IPS DF 19.7 (cell line): Measurements from ENCODE around the gene MORN3.
"Not testable (repeated sequence)": the region's sequence is repeated elsewhere in the genome, so short reads cannot be mapped to it uniquely, and the experiment has no call there.

Source experiments
- DNase-seq: peaks from one replicate; pipeline ENCODE4 v3.0.0-alpha.2; 2013; ENCODE audit warnings: low read depth, low spot score

MORN3 gene

DNA sequence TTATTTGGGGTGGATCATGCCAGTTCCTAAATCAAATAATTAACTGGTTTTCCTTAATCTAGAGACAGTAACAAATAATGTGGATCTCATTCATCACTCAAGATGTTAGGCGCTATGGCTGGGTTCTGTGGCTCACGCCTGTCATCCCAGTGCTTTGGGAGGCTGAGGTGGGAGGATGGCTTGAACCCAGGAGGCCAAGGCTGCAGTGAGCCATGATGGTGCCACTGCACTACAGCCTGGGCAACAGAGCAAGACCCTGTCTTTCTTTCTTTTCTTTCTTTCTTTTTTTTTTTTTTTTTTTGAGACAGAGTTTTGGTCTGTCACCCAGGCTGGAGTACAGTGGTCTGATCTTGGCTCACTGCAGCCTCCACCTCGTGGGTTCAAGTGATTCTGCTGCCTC, 23.3 kb upstream of the MORN3 start:
- DNase-seq = not testable (repeated sequence)

DNA sequence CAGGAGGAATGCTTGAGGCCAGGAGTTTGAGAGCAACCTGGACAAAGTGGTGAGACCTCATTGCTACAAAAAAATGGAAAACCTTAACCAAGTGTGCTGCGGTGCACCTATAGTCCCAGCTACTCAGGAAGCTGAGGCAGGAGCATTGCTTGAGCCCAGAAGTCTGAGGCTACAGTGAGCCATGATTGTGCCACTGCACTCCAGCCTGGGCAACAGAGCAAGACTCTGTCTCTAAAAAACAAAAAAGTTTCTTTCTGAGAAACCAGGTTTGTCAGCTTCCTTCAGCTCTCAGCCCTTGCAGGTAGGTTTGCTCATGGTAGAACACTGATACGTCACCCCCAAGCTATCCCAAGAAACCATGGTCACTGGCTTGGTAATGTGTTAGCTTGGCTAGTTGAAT, 20.0 kb upstream of the MORN3 start:
- DNase-seq = no peak

DNA sequence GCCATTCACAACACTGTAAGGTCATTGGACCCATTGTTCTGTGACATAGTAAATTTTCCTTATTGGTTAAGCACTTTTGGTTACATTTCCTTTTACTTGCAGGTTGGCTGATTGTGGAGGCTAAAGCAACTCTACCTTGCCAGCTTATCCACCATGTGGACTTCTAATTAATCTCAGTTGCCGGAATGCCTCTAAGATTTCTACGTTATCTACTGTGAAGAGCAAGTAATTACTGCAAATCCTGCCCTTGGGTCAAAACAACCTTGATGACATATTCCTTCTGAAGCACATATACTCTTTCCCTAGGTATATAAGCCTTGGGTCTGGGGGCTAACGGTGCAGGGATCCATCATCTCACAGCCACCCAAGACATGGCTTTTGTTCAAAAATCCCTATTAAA, 19.5 kb upstream of the MORN3 start:
- DNase-seq = no peak

DNA sequence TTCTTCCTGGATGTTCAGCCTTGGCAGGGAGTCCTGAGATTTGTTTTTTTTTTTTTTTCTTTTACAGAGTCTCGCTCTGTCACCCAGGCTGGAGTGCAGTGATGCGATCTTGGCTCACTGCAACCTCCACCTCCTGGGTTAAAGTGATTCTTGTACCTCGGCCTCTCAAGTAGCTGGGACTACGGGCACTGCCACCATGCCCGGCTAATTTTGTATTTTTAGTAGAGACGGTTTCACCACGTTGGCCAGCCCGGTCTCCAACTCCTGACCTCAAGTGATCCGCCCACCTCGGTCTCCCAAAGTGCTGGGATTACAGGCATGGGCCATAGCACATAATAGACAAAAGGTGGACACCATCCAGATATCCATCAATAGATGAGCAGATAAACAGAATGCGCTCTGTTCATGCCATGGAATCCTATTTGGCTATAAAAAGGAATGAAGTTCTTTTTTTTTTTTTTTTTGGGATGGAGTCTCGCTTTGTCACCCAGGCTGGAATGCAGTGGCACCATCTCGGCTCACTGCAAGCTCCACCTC, 10.3 kb upstream of the MORN3 start:
- DNase-seq = not testable (repeated sequence)

DNA sequence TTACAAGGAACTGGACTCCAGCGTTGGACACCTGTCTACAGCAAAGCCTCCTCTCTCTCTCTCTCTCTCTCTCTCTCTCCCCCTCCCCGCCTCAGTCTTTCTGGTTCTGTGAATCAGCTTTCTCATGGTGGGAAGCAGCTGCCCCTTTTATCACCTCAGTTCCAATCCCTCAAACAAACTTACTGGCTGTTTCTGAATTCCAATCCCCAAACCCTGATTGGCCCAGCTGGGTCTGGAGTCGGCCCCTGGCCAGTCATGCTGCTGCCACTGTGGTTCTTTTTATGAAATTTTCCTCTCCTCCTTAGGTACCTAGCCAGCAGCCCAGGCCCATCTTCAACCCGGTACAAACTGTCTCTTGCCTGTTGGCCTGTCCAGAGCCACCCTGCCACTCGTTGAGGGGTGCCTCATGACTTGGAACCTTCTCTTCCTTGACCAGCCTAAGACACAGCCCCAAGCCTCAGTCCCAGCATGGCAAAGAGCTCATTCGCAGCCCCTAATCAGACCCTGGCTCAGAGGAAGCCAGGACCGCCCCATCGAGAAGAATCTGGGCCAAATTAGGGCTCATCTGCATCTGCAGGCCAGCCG, 9.4 kb upstream of the MORN3 start:
- DNase-seq = no peak

DNA sequence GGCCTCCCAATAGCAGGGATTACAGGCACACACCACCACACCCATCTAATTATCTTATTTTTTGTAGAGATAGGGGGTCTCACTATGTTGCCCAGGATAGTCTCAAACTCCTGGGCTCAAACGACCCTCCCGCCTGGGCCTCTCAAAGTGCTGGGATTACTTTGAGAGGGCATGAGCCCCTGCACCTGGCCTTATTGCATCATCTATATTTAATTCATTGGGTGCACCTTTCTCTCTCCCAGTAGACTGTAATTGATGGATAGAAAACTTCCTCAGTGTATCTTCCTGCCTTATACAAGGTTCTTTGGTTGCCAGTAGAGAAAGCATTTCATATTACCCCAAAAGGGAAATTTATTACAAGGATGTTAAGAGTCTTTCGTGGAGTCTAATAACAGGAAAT, 8.9 kb upstream of the MORN3 start:
- DNase-seq = no peak

DNA sequence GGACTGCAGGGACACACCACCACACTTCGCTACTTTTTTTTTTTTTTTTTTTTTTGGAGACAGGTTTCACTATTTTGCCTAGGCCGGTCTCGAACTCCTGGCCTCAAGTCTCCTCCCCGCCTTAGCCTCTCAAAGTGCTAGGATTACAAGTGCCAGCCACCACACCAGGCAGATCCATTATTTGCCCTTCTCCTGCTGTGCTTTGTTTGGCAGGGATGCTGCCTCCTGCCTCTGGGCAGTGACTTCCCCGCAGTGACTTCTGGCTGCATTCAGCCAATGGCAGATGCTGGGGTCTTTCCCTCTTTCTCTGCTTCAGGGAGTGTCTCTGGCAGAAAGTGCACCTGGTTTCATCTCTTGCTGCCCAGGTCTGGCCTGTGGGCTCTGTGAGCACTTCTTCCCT, 6.7 kb upstream of the MORN3 start:
- DNase-seq = no peak

DNA sequence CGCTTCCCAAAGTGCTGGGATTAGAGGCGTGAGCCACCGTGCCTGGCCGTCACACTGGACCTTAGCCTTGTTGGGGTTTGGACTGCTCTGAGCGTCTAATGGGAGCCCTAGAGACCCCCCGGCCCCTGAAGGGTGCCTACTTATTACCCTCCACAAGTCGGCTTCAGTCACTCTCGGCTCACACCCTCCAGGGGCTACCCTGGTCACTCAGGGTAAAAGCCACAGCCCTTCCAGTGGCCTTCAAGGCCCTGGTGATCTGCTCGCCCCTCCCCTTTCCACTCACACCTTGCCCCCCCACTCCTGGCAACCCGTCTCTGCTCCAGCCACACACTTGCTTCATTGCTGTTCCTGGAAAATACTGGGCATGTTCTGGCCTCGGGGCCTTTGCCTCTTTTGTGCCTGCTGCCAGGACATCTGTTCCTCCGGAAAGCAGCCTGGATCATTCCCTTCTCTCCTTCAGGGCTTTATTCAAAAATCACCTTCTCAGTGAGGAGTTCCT, 3.6 kb upstream of the MORN3 start:
- DNase-seq = no peak

DNA sequence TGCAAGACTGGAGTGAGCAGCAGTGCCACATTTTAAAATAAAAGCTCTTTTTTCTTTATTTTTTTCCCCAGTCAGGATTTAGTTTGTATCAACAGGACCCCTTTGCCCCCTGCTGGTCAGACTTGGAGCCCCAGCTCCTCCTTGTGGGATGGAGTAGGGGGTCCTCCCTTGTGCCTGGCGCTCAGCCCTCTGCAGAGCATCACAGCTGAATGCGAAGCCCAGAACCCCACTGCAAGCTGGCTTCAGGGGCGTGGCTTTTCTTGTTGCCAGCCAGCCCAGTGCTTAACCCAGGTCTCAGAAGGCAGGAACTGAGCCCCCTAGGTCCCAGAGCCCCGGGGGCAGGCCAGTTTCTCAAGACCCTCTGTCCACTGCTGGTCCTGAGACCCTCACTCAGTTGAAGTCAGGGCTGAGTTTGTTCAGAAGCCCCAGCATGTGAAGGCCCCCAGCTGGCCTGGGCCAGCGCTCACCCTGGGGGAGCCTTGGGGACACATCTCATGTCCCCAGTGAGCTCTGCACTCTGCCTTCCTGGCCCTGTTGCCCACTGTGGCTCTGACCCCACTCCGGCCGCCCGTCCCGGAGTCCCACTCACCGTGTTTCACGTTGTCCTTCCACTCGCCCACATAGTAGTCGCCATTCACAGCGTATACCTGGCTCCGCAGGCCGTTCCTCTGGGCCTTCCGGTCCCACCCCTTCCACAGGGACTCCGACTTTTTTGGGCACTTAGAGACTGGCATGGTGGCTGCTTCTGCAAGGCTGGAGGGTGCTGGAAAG, 519 bp downstream of the MORN3 start:
- no peak for DNase-seq

DNA sequence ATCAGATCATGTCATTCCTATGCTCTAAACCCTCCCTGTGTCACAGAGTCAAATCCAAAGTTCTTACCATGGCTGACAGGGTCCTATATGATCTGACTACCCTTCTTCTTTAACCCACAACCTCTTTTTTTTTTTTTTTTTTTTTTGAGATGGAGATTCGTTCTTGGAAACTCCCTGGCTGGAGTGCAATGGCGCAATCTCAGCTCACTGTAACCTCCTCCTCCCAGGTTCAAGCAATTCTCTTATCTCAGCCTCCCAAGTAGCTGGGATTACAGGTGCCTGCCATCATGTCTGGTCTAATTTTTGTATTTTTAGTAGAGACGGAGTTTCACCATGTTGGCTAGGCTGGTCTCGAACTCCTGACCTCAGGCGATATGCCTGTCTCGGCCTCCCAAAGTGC, 2.6 kb downstream of the MORN3 start:
- not testable (repeated sequence) for DNase-seq

DNA sequence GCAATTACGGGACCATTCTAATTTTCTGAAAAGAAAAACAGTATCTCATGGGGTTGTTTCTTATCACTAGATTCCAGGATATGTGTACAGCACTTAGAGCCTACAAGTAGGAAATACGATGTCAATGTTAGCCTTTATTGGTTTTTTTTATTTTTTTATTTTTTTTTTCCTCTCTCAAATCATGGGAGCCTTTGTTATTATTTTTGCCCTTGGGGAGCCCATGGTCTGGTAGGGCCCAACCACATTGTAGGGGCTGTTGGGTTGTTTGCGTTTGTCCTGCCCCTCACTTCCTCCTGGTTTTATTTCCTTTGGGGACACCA, 5.9 kb downstream of the MORN3 start:
- DNase-seq = no peak

DNA sequence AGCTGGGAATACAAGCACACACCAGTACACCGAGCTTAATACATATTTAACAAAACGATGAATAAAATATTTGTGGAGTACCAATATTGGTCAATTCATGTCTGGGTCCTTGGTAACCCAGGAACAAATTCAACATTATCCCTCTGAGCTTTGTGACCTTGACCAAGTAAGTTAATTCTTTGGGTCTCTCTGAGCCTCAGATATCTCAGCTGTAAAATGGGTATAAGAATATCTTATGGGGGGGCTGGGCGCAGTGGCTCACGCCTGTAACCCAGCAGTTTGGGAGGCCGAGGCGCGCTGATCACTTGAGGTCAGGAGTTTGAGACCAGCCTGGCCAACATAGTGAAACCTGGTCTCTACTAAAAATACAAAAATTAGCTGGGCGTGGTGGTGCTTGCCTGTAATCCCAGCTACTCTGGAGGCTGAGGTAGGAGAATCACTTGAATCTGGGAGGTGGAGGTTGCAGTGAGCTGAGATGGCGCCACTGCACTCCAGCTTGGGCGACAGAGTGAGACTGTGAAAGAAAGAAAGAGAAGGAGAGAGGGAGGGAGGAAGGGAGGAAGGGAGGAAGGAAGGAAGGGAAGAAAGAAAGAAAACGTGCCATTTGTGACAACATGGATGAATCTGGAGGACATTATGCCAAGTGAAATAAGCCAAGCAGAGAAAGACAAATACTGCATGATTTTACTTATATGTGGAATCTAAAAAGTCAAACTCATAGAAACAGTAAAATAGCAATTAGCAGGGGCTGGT, 7.9 kb downstream of the MORN3 start:
- not testable (repeated sequence) for DNase-seq

DNA sequence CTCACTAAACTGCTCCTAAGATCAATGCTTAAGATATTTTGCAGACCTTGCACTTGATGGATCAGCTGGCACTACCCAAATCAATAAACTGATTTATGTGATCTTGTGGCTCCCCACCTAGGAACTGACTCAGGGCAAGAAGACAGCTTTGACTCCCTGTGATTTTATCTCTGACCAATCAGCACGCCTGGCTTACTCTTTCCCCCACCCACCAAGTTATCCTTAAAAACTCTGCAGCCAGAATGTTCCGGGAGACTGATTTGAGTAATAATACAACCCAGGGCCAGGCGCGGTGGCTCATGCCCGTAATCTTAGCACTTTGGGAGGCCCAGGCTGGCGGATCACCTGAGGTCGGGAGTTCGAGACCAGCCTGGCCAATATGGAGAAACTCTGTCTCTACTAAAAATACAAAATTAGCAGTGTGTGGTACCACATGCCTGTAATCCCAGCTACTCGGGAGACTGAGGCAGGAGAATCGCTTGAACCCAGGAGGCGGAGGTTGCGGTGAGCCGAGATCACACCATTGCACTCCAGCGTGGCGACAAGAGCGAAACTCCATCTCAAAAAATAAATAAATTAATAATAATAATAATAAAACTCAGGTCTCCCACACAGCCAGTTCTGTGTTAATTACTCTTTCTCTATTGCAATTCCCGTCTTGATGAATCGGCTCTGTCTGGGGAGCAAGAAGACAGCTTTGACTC, 12.0 kb downstream of the MORN3 start:
- DNase-seq = no peak

DNA sequence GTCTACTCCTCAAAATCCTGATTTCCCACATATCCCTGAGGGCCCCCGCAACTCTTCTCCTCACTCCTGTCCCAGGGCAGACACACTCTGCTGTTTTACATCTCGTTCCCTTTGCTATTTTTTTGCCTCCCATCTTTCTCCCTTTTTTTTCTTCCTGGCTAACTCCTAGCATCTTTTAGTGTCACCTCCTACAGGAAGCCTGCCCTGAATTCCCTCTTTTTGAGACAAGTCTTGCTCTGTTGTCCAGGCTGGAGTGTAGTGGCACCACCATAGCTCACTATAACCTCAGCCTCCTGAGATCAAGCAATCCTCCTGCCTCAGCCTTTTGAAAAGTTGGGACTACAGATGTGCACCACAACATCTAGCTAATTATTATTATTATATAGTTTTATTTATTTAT, 13.3 kb downstream of the MORN3 start:
- DNase-seq = no peak

DNA sequence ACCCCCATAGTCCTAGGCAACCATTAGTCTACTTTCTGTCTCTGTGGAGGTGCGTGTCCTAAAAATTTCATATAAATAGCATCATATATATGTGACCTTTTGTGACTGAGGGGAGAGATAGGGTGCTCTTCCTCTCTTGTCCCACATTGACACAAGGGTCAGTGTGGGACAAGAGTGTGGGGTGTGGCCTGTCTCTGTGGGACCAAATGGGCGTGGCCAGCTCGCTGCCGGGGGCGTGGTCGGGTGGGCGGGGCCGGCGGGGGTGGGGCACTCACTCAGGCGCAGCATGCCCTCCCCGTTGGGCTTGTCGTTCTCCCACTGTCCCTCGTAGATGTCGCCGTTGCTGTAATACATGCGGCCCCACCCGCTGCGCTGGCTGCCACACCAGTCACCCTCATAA, 15.5 kb downstream of the MORN3 start:
- DNase-seq = no peak

DNA sequence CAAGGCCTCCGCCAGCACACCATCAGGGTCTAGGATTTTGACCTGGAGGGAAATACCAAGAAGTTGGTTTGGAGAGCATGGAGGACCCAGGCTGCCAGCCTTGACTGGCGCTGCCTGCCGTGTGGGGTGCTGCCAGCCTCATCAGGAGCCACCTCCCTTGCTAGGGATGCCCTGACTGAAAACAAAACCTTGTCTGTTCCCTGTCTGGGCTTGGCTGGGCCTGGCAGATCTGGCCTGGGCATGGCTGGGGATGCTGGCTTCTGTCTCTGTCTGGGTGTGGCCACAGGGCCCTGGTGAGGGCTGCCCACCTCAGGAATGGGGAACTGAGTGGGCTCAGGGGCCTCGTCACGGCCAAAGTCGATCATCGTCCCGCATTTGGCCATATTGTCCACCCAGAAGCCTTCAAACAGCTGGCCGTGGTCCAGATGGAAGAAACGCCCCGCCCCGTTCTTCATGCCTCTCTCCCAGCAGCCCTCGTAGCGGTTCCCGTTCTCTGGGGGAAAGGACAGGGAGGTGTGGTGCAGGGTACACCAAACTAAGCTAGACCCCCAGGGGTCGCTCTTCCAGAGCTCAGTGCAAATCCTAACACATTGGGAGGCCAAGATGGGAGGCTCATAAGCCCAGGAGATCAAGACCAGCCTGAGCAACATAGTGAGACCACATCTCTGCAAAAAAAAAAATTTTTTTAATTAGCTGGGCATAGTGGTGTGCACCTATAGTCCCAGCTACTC, 16.5 kb downstream of the MORN3 start:
- DNase-seq = no peak

DNA sequence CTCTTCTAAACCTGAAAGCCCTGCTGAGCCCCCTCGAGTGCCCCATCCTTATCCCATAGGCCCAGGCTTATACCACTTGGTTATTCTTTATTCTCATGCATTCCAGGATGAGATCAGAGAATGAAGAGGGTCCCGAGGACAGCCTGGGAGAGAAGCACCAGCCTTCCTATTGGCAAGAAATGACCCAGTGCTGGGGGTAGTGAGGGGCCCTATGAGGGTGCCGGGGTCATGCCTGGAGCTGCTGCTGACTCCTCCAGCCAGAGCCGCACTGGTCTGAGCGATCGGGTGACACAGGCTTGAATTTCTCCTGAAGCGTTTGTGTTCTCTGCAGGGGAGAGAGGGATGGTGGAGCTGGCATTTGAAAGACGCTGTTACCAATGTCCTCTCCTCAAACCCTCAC, 18.1 kb downstream of the MORN3 start:
- no peak for DNase-seq

DNA sequence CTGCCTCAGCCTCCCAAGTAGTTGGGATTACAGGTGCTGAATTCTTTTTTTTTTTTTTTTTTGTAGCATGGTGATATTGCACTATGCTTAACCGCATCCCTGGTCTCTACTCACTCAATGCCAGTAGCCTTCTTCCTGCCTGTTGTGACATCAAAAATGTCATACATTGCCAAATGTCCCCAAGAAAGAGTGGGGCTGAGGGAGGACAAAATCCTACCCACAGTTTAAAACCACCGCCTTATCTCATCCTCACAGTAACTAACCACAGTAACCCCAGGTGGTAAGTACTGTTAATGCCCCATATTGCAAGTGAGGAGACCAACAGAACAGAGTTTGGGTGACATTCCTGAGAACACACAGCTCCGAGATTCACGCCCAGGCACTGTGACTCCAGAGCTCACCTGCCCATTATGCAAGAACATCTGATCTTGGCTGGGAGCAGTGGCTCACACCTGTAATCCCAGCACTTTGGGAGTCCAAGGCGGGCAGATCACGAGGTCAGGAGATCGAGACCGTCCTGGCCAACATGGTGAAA, 19.6 kb downstream of the MORN3 start:
- no peak for DNase-seq

DNA sequence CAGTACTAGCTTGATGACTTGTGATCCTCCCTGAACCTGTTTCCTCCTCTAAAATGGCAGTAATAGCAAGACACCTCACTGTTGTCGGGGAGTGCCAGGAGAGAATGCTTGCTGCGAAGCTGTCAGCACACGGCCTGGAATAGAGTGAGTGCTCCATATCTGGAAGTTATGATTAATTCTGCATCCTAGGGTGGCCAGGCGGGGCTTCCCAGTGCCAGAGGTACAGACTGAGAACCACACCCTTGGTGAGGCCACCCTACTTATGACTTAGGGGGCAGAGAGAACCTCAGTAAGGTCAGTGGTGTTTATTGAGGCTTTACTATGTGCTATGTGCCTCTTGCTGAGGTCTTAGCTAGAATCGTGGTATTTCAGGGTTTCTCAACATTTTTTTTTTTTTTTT, 20.1 kb downstream of the MORN3 start:
- no peak for DNase-seq

DNA sequence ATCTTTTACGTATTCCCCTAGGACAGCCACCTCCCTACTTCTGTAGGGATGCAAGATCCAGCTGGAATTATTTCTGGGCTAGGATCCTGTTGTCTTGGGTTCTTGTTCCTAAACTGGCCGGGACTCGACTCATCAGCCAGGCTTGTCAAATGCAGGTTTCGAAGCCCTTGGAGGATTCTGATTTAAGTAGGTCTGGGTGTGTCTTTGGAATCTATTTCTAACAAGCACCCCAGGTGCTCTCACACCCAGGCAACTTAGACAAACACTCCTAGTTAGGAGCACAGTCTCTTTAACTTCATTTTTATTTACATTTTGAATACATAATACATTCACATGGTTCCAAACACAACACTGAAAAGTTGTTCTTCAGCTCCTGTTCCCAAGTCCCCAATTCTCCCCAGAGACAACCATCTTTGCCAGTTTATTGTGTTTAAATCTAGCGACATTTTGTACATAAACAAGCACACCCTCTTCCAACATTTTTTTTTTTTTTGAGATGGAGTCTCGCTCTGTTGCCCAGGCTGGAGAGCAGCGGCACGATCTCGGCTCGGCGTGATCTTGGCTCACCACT, 20.9 kb downstream of the MORN3 start:
- DNase-seq = no peak

DNA sequence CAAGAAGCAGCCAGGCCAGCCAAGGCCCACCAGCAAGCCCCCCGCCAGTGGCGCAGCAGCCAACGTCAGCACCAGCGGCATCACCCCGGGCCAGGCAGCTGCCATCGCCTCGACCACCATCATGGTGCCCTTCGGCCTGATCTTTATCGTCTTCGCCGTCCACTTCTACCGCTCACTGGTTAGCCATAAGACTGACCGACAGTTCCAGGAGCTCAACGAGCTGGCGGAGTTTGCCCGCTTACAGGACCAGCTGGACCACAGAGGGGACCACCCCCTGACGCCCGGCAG, 28.2 kb downstream of the MORN3 start:
- no peak for DNase-seq
